Ishikawa (cell line): ENCODE measurements around the gene POU4F1.

Experiments used
- CEBPB ChIP-seq: IDR thresholded peaks from 2 replicates; pipeline ENCODE4 v1.6.1; 2012
- CREB1 ChIP-seq: IDR thresholded peaks from 2 replicates; pipeline ENCODE4 v1.6.1; 2012; ENCODE audit warnings: low read depth
- FOXM1 ChIP-seq: IDR thresholded peaks from 2 replicates; pipeline ENCODE4 v1.6.1; 2012; ENCODE audit warnings: low read depth, borderline replicate concordance
- TCF12 ChIP-seq: IDR thresholded peaks from 2 replicates; pipeline ENCODE4 v1.6.1; 2012; ENCODE audit warnings: low read depth
- ZBTB7A ChIP-seq: IDR thresholded peaks from 2 replicates; pipeline ENCODE4 v1.6.1; 2012; ENCODE audit warnings: low read depth
- TF ChIP-seq, protein P1 (sequence below): IDR thresholded peaks from 2 replicates; pipeline ENCODE4 v1.6.1; 2012; ENCODE audit warnings: low read depth, mild to moderate bottlenecking

DNA sequence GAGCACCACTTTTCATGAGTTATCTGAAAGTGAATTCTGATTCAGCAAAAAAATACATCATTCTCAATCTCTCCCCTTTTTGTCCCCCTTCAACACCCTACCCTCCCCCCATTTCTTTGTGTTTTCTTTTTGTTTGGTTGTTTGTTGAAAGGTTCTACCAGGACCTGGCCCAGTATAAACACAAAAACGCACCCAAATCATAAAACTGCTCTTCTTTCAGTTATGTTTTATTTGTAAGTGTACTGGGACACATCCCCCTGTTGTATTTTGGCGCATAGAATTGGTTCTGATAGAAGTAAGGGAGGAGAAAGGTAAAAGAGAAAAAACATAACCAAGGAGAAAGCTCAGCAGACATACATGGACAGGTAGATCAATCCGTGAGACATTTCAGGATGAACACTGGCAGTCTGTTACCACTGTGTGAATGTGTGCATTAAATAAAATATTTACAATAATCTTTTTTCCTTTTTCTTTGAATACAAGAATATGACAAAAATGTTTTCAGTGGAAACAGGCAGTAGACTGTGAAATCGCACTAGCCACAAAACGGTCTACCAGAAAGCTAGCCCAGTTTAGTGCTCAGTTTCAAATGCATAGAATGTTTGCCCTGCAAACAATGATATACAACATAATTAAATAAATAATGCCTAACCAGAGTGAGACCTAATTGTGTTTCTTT, 4.2 kb downstream of the POU4F1 start:
- TF ChIP-seq, protein P1, sequence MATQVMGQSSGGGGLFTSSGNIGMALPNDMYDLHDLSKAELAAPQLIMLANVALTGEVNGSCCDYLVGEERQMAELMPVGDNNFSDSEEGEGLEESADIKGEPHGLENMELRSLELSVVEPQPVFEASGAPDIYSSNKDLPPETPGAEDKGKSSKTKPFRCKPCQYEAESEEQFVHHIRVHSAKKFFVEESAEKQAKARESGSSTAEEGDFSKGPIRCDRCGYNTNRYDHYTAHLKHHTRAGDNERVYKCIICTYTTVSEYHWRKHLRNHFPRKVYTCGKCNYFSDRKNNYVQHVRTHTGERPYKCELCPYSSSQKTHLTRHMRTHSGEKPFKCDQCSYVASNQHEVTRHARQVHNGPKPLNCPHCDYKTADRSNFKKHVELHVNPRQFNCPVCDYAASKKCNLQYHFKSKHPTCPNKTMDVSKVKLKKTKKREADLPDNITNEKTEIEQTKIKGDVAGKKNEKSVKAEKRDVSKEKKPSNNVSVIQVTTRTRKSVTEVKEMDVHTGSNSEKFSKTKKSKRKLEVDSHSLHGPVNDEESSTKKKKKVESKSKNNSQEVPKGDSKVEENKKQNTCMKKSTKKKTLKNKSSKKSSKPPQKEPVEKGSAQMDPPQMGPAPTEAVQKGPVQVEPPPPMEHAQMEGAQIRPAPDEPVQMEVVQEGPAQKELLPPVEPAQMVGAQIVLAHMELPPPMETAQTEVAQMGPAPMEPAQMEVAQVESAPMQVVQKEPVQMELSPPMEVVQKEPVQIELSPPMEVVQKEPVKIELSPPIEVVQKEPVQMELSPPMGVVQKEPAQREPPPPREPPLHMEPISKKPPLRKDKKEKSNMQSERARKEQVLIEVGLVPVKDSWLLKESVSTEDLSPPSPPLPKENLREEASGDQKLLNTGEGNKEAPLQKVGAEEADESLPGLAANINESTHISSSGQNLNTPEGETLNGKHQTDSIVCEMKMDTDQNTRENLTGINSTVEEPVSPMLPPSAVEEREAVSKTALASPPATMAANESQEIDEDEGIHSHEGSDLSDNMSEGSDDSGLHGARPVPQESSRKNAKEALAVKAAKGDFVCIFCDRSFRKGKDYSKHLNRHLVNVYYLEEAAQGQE, result no peak
- TF ChIP-seq TCF12 (no peak), CEBPB (no peak), ZBTB7A (no peak), FOXM1 (no peak), CREB1 (no peak)
